GM18867 (cell line): Measurements from ENCODE around the gene KRTAP5-3.

Source experiments
- ATAC-seq: cut with Tn5 transposase; IDR thresholded peaks from one replicate; pipeline ENCODE4 v1.9.1; 2021; ENCODE audit warnings: mild to moderate bottlenecking, moderate library complexity; ENCODE audit not compliant: unreplicated experiment

KRTAP5-3 gene

DNA sequence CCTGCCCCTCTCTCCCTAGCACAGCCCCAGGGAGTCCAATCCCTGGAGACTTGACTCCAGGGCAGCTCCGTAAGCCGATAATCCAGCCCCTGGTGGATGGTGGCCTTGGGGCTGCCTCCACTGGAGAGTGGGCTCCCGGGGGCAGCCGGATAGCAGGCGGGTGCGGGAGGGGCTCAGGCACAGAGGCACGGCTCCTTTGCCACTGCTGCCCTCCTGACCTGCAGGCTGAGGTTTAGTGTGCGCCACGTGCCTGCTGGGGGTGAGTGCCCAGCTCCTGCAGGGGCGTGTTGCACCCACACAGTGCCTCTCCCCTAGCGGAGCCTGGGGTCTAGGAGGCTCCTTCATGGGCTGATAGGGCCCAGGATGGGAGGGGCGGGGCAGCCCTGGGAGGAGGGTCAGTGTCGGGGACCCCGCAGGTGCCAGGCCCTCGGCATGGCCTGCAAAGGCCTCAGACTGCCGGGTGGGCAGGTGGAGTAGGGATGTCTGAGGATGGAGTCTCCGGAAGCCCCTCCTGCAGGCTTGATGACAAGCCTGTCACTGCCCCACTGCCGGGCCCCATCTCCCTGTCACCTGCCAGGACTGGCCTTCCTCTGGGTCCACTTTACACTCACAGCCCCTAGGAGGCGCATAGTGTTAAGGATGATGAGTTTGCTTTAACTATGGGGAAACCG is 41.7 kb downstream of the KRTAP5-3 start:
- no peak for ATAC-seq

GRCh38 chr11:1565904-1566247 is 42.4 kb downstream of the KRTAP5-3 start:
- no peak for ATAC-seq

DNA sequence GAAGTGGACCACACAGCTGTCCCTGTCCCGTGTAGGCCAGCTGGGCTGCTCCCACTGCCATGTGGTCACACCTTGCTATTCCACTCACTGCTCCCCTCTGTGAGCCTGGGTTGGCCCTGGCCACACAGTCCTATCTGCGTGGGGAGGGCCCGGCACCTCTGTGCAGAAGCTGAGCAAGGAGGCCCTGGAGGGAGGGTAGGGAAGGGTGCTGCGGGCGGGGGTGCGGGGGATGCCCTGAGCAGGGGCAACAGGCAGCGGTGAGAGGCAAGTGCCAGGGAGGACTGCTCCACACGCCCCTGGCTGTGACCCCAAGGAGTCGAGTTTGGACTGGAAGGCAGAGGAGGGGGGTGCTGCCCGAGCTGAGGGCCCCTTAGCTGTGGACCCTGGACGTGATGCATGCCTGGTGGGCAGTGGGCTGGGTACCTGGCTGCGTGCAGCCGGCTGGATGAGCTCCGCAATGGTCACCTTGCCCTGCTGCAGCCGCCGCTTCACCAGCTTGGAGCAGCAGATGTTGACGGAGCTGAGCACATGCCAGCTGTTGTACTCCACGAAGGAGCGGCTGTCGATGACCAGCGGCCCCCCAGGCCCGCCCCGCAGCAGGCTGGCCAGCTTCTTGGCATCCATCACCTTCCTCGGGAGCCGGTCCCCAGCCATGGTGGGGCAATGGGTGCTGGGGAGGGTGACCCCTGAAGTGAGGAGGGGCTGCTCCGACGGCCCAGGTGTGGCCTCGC is 42.9 kb downstream of the KRTAP5-3 start:
- no peak for ATAC-seq

- no peak for ATAC-seq
Observed at GRCh38 chr11:1564535-1565172, 43.6 kb downstream of the KRTAP5-3 start.

DNA sequence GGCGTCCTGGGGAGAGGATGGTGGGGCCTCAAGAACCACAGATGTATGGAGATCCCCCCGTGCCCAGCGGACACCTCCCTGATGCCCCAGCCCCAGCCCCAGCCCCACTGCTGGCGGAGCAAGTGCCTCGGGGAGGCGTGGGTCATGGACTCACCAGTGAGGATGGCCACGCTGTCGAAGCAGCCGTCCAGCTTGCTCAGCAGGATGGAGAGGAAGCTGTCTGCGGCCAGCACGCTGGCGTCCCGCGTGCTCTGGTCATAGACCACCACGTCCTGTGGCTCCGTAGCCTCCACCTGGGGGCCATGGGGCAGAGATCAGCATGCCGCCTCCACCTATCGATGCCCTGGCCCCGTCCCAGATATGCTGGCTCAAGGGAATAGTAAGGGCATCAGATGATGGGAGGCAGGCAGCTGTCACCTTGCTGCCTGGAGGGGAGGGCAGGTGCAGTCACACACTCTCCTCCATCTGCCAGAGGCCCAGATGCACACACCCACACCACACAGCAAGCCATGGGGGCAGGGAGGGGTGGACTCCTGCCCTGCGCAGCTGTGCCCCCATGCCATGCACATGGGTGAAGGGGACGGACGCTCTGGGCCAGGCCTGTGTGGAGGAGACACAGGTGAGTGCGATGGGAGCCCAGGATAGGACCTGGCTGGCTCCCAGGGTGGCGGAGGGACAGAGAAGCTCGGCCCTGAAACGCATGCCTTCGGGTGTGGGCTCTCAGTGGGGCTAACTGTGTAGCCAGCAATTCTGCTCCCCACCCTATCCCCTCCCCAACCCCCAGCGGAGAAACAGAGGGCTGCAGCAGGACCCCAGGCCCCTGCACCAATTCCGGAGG is 44.3 kb downstream of the KRTAP5-3 start:
- ATAC-seq: no peak

DNA sequence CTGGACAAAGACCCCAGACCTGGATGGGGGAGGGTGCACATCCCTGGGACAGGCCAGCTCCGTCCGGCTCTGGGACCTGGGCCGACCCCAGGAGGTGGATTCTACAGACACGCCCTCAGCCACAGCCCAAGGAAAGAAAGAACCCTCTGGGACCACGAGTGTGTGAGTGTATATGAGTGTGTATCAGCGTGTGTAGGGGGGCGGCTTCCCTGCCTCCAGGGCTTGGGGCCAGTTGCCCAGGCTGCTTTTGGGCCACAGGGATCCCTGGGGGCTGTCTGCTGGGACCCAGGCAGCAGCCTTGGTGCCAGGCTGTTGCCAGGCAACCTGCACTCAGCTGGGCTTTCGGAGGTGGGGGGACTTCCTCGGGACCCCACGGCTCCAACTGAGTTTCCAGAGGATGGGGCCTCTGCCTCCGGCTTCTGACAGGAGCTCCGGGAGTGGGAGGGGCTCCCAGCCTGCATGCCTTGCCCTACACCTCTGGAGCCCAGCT is 45.1 kb downstream of the KRTAP5-3 start:
- ATAC-seq: no peak

DNA sequence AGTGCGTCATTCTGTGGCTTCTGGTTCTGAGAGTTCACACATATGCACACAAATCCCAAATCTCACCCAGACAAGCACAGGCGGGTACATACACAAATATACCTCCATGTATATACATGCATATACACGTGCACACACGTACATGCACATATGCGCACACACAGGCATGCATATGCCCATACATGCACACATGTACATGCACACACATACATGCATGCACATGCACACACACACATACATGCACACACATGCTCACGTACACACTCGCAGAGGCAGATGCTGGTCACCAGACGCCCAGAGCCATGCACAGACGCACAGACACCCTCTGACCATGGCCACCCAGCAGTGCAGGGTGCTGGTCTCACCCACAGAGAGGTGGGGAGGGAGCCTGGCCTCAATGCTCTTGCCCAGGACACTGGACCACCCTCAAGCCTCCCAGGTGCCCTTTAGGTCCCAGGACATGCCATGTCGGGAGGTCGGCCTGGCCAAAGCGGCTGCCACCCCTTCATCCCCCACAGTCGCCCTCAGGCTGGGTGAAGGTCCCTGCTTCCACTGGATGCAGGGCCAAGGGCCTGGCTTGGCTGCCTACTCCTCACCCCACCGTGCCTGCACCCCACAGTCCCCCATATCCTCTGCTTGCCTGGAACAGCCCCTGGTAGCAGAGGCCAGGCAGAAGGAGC is 45.7 kb downstream of the KRTAP5-3 start:
- ATAC-seq: no peak

- no peak for ATAC-seq
Observed at GRCh38 chr11:1561955-1562354, 46.3 kb downstream of the KRTAP5-3 start.

DNA sequence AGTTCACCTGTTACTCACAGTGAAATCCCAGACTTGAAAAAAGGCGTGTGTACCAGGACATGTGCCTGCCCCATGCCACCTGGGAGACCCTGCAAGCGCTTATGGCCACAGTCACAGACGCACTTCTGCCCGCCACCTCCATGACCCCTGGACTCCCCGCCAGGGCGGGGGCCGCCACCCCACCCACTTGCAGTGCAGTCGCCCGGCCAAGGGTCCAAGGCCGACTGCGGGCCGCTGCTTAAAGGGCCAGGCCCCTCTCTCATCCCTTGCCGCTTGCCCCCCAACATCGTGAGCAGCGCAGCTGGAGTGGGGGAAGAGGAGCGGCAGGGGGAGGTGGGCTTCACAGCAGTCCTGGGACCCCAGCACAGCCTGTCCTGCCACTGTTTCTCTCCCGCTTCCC is 47.0 kb downstream of the KRTAP5-3 start:
- no peak for ATAC-seq

GRCh38 chr11:1560649-1561251 is 47.5 kb downstream of the KRTAP5-3 start:
- ATAC-seq: no peak

- ATAC-seq: no peak
Observed at GRCh38 chr11:1560002-1560648, 48.1 kb downstream of the KRTAP5-3 start.

DNA sequence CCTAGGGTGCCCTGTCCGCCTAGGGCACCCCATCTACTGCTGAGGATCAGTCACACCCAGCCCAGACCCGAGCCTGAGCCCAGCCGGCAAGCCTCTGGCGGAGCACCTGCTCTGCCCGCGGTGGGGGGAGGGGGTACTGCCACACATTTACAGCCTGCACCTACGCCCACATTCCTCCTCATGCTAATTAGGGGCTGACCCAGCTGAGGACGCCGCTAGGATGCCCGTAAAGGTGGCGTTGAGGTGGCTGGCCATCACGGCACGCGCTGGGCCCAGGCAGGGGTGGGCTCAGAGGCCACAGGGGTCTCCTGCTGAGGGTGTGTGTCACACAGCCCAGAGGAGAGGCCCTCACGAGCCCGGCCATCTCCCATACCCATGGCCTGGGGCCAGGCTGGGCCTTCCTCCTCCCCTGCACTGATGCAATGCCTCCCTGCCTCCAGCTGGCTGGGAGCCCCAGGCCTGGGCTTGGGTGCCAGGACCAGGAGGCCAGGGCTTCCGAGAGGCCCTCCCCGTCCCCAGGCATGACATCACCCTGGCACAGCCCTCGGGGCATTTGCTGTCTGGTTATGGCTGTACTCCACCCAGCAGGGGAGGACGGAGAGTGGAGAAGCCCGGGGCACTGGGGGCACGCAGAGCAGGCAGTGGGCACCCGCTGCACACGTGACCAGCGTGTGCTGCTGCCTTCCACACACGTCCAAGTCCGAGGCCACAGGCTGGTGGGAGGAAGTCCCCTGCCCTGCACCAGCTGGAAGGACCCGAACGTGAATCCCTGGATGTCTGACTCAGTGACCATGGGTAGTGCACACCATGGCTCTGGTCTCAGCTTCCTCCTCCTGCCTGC is 48.9 kb downstream of the KRTAP5-3 start:
- no peak for ATAC-seq

DNA sequence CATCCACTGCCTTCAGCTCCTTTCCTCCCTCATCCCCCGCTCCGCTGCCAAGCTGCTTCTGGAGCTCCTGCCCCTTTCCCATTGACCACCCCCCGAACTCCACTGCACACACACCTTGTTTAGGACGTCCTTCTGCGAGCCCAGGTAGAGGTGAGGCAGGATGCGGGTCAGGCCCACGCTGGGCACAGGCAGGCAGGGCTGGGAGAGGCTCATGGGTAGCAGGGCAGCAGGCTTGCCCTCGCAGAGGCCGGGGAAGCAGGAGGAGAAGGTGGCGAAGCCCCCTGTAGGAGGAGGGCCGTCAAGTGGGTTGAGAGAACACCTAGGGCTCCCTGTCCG is 49.5 kb downstream of the KRTAP5-3 start:
- ATAC-seq: no peak

DNA sequence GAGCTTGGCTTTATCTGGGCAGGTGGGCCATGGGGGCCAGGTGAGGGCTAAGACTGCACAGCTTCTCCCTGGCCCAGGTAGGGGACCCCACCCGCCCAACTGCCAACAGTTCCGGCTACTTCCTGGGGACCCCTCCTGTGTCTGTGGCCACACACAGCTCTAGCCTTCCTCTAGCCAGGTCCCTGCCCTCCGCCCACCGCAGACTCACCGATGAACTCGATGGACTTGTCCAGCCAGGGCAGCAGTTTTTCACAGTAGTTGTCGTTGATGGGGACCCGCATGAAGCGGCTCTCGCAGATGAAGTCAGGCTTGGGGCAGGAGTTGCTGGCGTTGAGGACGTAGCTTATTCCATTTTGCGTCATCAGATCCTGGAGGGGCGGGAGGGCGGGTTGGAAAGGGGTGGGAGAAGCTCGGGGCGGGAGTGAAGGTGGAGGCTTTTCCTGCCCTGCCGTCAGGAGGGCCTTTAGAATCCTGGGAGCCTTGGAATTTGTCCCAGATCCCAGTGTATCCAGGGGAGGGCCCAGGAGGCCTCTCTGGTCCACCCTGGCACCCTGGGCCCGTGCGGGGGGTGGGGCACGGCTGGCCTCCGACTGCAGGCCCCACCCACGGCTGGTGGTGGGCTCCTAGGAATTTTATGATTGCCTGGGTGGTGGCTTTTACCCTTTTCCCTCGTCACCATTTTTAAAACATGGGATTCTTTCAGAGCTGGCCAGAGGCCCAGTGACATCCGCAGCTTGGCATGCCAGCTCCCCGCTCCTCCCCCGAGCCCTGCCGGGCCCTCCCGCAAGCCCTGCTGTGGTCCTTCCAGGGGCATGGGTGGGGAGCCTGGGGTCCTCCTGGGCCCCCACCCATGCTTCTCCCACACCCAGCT is 50.1 kb downstream of the KRTAP5-3 start:
- ATAC-seq: no peak
